Stomach smooth muscle (tissue), 2 donors: ENCODE measurements around the gene EZR.

ENCODE experiments used
- H3K27ac ChIP-seq: one replicate; pipeline ENCODE4 v1.7.0; 2013; ENCODE audit warnings: mild to moderate bottlenecking, low read length, inconsistent platforms
- H3K27me3 ChIP-seq, 2 donors: one replicate each; pipeline ENCODE4 v1.7.0; 2013; ENCODE audit warnings: low read length in 2 of 2; ENCODE audit not compliant: insufficient read depth in 2 of 2, control insufficient read depth in 1 of 2
- H3K36me3 ChIP-seq, 2 donors: one replicate each; pipeline ENCODE4 v1.7.0; 2013; ENCODE audit warnings: low read length in 2 of 2; ENCODE audit not compliant: control insufficient read depth in 2 of 2, insufficient read depth in 2 of 2
- H3K4me1 ChIP-seq: one replicate; pipeline ENCODE4 v1.7.0; 2013; ENCODE audit warnings: low read length; ENCODE audit not compliant: control insufficient read depth, insufficient read depth
- H3K4me3 ChIP-seq, 2 donors: one replicate each; pipeline ENCODE4 v1.7.0; 2013; ENCODE audit warnings: low read length in 2 of 2
- H3K9ac ChIP-seq, 2 donors: one replicate each; pipeline ENCODE4 v1.7.0; 2013; ENCODE audit warnings: low read length in 2 of 2, mild to moderate bottlenecking in 1 of 2
- H3K9me3 ChIP-seq, 2 donors: one replicate each; pipeline ENCODE4 v1.7.0; 2013; ENCODE audit warnings: low read length in 2 of 2; ENCODE audit not compliant: control insufficient read depth in 2 of 2
- donor health status: healthy.
- donor health status: Pancreatic carcinoma.

EZR gene

DNA sequence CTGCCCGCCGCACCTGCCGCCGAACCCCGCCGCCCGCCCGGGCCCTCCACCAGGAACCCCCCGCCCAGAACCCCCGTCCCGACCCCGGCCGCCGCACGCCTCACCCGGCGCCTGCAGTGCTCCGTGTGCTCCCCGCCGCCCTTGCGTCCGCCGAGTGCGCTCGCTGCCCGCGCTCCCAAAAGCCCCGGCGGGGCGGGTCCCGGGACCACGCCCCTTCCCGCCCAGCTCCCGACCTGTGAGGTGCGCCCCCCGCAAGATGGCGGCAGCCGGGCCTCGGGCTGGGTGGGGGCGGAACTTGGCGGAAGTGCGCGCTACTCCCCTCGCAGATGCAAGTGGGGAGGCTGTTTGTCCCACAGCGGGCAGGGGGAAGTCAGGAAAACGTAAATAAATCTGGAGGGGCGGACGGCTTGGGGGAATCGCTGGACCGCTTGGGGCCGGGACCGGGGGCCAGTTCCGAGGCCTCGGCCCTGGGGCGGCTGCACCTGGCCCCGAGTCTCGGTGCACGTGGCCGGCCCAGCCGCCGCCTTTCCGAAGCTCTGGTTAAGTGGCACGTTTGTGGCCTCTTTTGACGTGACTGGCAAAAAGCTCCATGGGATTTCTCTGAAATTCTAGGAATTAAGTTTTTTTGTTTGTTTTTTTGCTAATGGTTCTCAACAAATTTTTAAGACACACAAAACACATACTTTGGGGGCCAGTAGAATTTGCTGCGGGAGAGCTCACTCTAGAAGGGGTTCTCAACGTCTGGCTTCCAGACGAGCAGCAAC, at the start of gene EZR:
Gene EZR, minus strand, starts transcription at position 156 of the 764 bp plus-strand sequence. CDS start 1,275 bp downstream, outside the sequence.
- H3K27me3 ChIP-seq = no peaks in the 10 kb centered on the region
- no peaks in the 10 kb centered on the region for H3K36me3 ChIP-seq
- peak within 1 kb of the TSS; percentile 60 for H3K27ac ChIP-seq
- H3K4me1 ChIP-seq = peaks cover 14% of the 10 kb centered on the region
- no peaks in the 10 kb centered on the region for H3K9me3 ChIP-seq
- peak within 1 kb of the TSS in 1 of 2 donors; percentile 84 for H3K9ac ChIP-seq
- peak within 1 kb of the TSS; percentile 66 to 83 for H3K4me3 ChIP-seq

DNA sequence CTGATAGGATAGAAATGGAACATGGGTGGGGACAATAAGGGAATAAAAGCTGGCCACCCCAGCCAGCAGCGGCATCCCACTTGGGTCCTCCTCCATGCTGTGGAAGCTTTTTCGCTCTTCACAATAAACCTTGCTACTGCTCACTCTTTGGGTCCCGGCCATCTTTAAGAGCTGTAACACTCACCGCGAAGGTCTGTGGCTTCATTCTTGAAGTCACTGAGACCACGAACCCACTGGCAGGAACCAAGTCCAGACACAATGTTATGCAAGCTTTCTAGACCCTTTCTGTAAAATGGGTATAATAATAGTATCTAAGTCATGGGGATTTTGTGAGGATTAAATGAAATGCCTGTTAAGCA, 48.9 kb upstream of the EZR start:
- H3K9ac ChIP-seq = no peak overlapping the region
- H3K36me3 ChIP-seq = no peaks in the 10 kb centered on the region
- H3K27ac ChIP-seq = no peak overlapping the region
- no peaks in the 10 kb centered on the region for H3K9me3 ChIP-seq
- no peak overlapping the region for H3K4me3 ChIP-seq
- H3K27me3 ChIP-seq = no peaks in the 10 kb centered on the region
- H3K4me1 ChIP-seq = peaks cover 10% of the 10 kb centered on the region

DNA sequence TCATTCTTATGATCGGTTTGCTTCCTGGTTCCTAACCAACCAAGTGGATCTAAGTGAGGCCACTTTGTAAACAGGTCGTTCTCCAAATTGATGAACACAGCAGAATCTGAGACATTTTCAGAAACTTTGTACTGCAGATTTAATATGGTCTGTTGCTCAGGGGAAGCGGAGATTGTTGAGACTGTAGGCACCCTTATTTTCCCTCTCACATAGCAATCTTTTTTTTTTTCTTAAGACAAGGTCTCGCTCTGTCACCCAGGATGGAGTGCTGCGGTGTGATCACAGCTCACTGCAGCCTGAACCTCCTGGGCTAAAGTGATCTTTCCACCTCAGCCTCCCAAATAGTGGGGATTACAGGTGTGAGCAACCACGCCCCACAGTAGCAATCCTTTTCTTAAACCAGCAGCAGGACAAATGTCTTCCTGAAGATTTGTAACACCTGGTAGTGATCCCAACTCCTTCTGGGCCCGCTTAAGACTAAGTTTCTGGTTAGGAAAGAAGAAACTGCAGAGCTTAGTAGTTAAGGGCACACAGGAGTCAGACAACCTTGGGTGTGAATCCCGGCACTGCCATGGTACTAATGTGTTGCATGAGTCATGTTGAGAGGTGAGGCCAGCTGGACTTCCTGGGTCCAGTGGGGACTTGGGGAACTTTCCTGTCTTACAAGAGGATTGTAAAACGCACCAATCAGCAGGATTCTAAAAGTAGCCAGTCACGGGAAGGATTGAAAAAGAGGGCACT, 48.4 kb upstream of the EZR start:
- Histone ChIP-seq H3K9ac (no peak overlapping the region), H3K4me3 (no peak overlapping the region), H3K27ac (no peak overlapping the region), H3K4me1 (peaks cover 10% of the 10 kb centered on the region), H3K36me3 (no peaks in the 10 kb centered on the region), H3K27me3 (no peaks in the 10 kb centered on the region), H3K9me3 (no peaks in the 10 kb centered on the region)

GRCh38 chr6:158865769-158866168, 46.6 kb upstream of the EZR start:
- Histone ChIP-seq H3K4me3 (no peak overlapping the region), H3K27me3 (no peaks in the 10 kb centered on the region), H3K9me3 (no peaks in the 10 kb centered on the region), H3K4me1 (peaks cover 10% of the 10 kb centered on the region), H3K36me3 (no peaks in the 10 kb centered on the region), H3K9ac (no peak overlapping the region), H3K27ac (no peak overlapping the region)

- H3K9me3 ChIP-seq = no peaks in the 10 kb centered on the region
- H3K4me3 ChIP-seq = no peak overlapping the region
- no peaks in the 10 kb centered on the region for H3K4me1 ChIP-seq
- H3K36me3 ChIP-seq = no peaks in the 10 kb centered on the region
- no peaks in the 10 kb centered on the region for H3K27me3 ChIP-seq
- no peak overlapping the region for H3K9ac ChIP-seq
- H3K27ac ChIP-seq = no peak overlapping the region
Observed at GRCh38 chr6:158863646-158864045, 44.5 kb upstream of the EZR start.

DNA sequence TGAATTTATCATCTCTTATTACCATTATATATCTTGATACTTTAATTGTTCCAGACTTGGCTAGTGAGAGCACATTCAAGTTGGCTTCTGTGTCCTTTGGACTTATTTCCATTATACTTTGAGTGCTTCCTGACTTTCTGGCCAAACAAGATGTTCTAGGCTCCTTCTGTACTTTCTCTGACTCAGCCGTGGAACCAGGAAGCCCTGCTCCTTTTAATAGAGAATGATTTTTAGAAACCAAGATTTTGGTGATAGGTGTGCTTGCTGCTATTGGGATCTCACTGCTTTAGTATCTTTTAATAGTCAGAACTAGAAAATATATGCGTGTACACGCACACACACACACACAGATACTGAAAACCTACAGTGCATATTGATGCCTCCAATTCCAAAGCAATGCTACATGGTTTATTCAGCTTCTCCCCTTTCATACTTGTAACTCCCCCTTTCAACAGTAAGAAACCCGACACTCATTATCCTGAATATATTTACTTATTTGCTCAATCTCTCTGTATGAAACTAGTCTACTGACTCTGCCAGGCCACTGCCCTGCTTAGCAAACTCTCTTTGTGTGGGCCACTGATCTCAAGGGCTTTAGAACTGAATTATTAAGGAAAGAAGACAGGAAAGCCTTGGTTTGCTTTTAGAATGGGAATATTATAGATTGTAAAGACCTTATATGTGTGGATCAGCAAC, 42.7 kb upstream of the EZR start:
- no peaks in the 10 kb centered on the region for H3K36me3 ChIP-seq
- no peak overlapping the region for H3K27ac ChIP-seq
- no peaks in the 10 kb centered on the region for H3K9me3 ChIP-seq
- H3K4me3 ChIP-seq = no peak overlapping the region
- no peaks in the 10 kb centered on the region for H3K27me3 ChIP-seq
- no peaks in the 10 kb centered on the region for H3K4me1 ChIP-seq
- H3K9ac ChIP-seq = no peak overlapping the region

- no peaks in the 10 kb centered on the region for H3K4me1 ChIP-seq
- no peak overlapping the region for H3K27ac ChIP-seq
- H3K9me3 ChIP-seq = no peaks in the 10 kb centered on the region
- no peak overlapping the region for H3K9ac ChIP-seq
- no peak overlapping the region for H3K4me3 ChIP-seq
- no peaks in the 10 kb centered on the region for H3K36me3 ChIP-seq
- no peaks in the 10 kb centered on the region for H3K27me3 ChIP-seq
Observed at GRCh38 chr6:158860279-158860865, 41.2 kb upstream of the EZR start.

- Histone ChIP-seq H3K4me3 (no peak overlapping the region), H3K27me3 (no peaks in the 10 kb centered on the region), H3K9ac (no peak overlapping the region), H3K27ac (peak overlapping the region; percentile 37), H3K4me1 (no peaks in the 10 kb centered on the region), H3K36me3 (no peaks in the 10 kb centered on the region), H3K9me3 (no peaks in the 10 kb centered on the region)
Observed at GRCh38 chr6:158856261-158856660, 37.1 kb upstream of the EZR start.

- Histone ChIP-seq H3K9ac (no peak overlapping the region), H3K4me3 (no peak overlapping the region), H3K4me1 (peaks cover 9% of the 10 kb centered on the region)
Observed at GRCh38 chr6:158854214-158855101, 35.3 kb upstream of the EZR start.

GRCh38 chr6:158853880-158854213, 34.7 kb upstream of the EZR start:
- H3K4me1 ChIP-seq = peaks cover 9% of the 10 kb centered on the region
- no peaks in the 10 kb centered on the region for H3K9me3 ChIP-seq
- H3K27ac ChIP-seq = no peak overlapping the region
- no peaks in the 10 kb centered on the region for H3K36me3 ChIP-seq
- no peaks in the 10 kb centered on the region for H3K27me3 ChIP-seq
- H3K4me3 ChIP-seq = no peak overlapping the region
- H3K9ac ChIP-seq = no peak overlapping the region

More at GRCh38 chr6:158854214-158855101, 35.3 kb upstream of the EZR start:
- H3K9me3 ChIP-seq = no peaks in the 10 kb centered on the region
- no peak overlapping the region for H3K27ac ChIP-seq
- H3K36me3 ChIP-seq = no peaks in the 10 kb centered on the region
- H3K27me3 ChIP-seq = no peaks in the 10 kb centered on the region
